H1 (cell line): ENCODE data around the gene RBM18. TPM values are rescaled to one million over a fixed set of nuclear protein-coding genes. Genes with fewer than 3 reads are reported as not detected.

Experiments used
- CTCF ChIA-PET: fragments of 300-600 bp; sonication (Branson Sonifier 250); formaldehyde crosslinking; loops from one replicate; lab custom pipeline; 2021; ENCODE audit not compliant: partially characterized antibody; lab: Charles Lee
- POLR2A ChIA-PET: fragments of 300-600 bp; sonication (Branson Sonifier 250); formaldehyde crosslinking; loops from one replicate; lab custom pipeline; 2021; ENCODE audit warnings: inconsistent platforms; ENCODE audit not compliant: partially characterized antibody; lab: Charles Lee
- DNase-seq, 2 experiments: peaks; one replicate each; pipeline versions ENCODE4 v3.0.0 to v3.0.0-alpha.2; 2010 to 2022; ENCODE audit warnings: low spot score in 2 of 2, low read depth in 1 of 2, mixed read lengths in 1 of 2
- FAIRE-seq: peaks from 2 replicates; lab custom pipeline; 2011; peaks lifted over from hg19 to GRCh38; lab: Jason Lieb, UNC
- H2AFZ ChIP-seq: 2 replicates; pipeline ENCODE4 v1.8.1; 2012; ENCODE audit warnings: low read length, inconsistent platforms
- H2AK5ac ChIP-seq: 2 replicates; pipeline ENCODE4 v1.6.1; 2013; ENCODE audit warnings: low read depth, low read length
- H2BK120ac ChIP-seq: replicated peaks from 2 replicates; pipeline ENCODE3; 2013; ENCODE audit warnings: low read depth, low read length, inconsistent platforms
- H2BK12ac ChIP-seq: 2 replicates; pipeline ENCODE4 v1.6.1; 2013; ENCODE audit warnings: low read depth, low read length
- H2BK15ac ChIP-seq: 2 replicates; pipeline ENCODE4 v1.6.1; 2013; ENCODE audit warnings: low read length
- H2BK20ac ChIP-seq: 2 replicates; pipeline ENCODE4 v1.6.1; 2013; ENCODE audit warnings: low read length
- H2BK5ac ChIP-seq: 2 replicates; pipeline ENCODE4 v1.6.1; 2013; ENCODE audit warnings: low read depth, low read length
- H3K14ac ChIP-seq: 2 replicates; pipeline ENCODE4 v1.6.1; 2013; ENCODE audit warnings: inconsistent platforms; ENCODE audit not compliant: insufficient read length
- H3K18ac ChIP-seq: 2 replicates; pipeline ENCODE4 v1.6.1; 2013; ENCODE audit warnings: low read length; ENCODE audit errors: extremely low read depth
- H3K23ac ChIP-seq: 2 replicates; pipeline ENCODE4 v1.6.1; 2013; ENCODE audit warnings: inconsistent platforms; ENCODE audit not compliant: insufficient read length
- H3K23me2 ChIP-seq: 2 replicates; pipeline ENCODE4 v1.6.1; 2013; ENCODE audit warnings: low read depth, low read length
- H3K27ac ChIP-seq: 2 replicates; pipeline ENCODE4 v1.6.1; 2011; ENCODE audit warnings: low read depth, low read length, inconsistent platforms
- H3K27me3 ChIP-seq, 4 experiments: replicated peaks in 1 of 4; 1 replicate in 1 of 4; 2 replicates in 3 of 4; pipeline versions ENCODE4 v1.6.1 to v1.8.1; 2011 to 2013; ENCODE audit warnings: low read length in 3 of 4, mild to moderate bottlenecking in 3 of 4, inconsistent platforms in 2 of 4, mixed read lengths in 2 of 4, moderate library complexity in 1 of 4; ENCODE audit not compliant: control insufficient read depth in 3 of 4, insufficient read depth in 3 of 4; ENCODE audit errors: extremely low read depth in 1 of 4
- H3K36me3 ChIP-seq, 4 experiments: 2 replicates each; pipeline versions ENCODE4 v1.6.1 to v1.8.1; 2011 to 2013; ENCODE audit warnings: mild to moderate bottlenecking in 4 of 4, low read length in 3 of 4, moderate library complexity in 2 of 4, control low read depth in 1 of 4, inconsistent platforms in 1 of 4; ENCODE audit not compliant: insufficient read depth in 4 of 4, control insufficient read depth in 2 of 4
- H3K4ac ChIP-seq: replicated peaks from 2 replicates; pipeline ENCODE3; 2013; ENCODE audit warnings: low read length, low read depth, mixed read lengths, inconsistent platforms; ENCODE audit not compliant: insufficient read length
- H3K4me1 ChIP-seq, 4 experiments: replicated peaks in 1 of 4; 1 replicate in 1 of 4; 2 replicates in 3 of 4; pipeline versions ENCODE4 v1.6.1 to v1.8.1; 2011 to 2013; ENCODE audit warnings: low read length in 3 of 4, inconsistent platforms in 2 of 4, mixed read lengths in 1 of 4; ENCODE audit not compliant: insufficient read depth in 4 of 4, control insufficient read depth in 3 of 4
- H3K4me2 ChIP-seq, 2 experiments: 2 replicates each; pipeline versions ENCODE4 v1.6.1 to v1.8.1; 2011 to 2013; ENCODE audit warnings: low read depth in 2 of 2, low read length in 2 of 2, control low read depth in 1 of 2, inconsistent platforms in 1 of 2, mild to moderate bottlenecking in 1 of 2; ENCODE audit not compliant: insufficient read depth in 1 of 2
- H3K4me3 ChIP-seq, 4 experiments: fragments of 200-600, 300-600 bp in 1 of 4; sonication (generic), shearing (Covaris generic), sonication (Bioruptor Twin) in 1 of 4; 2 replicates each; pipeline versions ENCODE4 v1.5.1 to v1.8.1; 2011 to 2016; ENCODE audit warnings: low read length in 4 of 4, low read depth in 3 of 4, control low read depth in 2 of 4, inconsistent platforms in 2 of 4, mild to moderate bottlenecking in 2 of 4, mixed read lengths in 1 of 4, moderate library complexity in 1 of 4; ENCODE audit not compliant: insufficient read depth in 2 of 4; ENCODE audit errors: extremely low read depth in 1 of 4
- H3K56ac ChIP-seq: replicated peaks from 2 replicates; pipeline ENCODE3; 2013; ENCODE audit warnings: low read depth, mild to moderate bottlenecking, mixed read lengths, low read length, inconsistent platforms; ENCODE audit not compliant: insufficient read length
- H3K79me1 ChIP-seq: 2 replicates; pipeline ENCODE4 v1.6.1; 2013; ENCODE audit warnings: low read depth, low read length, control low read depth
- H3K79me2 ChIP-seq, 2 experiments: 2 replicates each; pipeline versions ENCODE4 v1.6.1 to v1.8.1; 2012 to 2013; ENCODE audit warnings: low read length in 2 of 2, mild to moderate bottlenecking in 2 of 2, inconsistent platforms in 1 of 2; ENCODE audit not compliant: insufficient read depth in 2 of 2, control insufficient read depth in 1 of 2
- H3K9ac ChIP-seq, 4 experiments: replicated peaks in 1 of 4; 1 replicate in 1 of 4; 2 replicates in 3 of 4; pipeline versions ENCODE4 v1.6.1 to v1.8.1; 2011 to 2013; ENCODE audit warnings: low read depth in 3 of 4, low read length in 3 of 4, control low read depth in 2 of 4, mild to moderate bottlenecking in 2 of 4, moderate library complexity in 2 of 4, inconsistent platforms in 1 of 4; ENCODE audit errors: extremely low read depth in 1 of 4
- H3K9me3 ChIP-seq, 2 experiments: 2 replicates each; pipeline versions ENCODE4 v1.6.1 to v1.8.1; 2012 to 2013; ENCODE audit warnings: mild to moderate bottlenecking in 2 of 2, moderate library complexity in 2 of 2, control low read depth in 1 of 2, inconsistent platforms in 1 of 2, low read depth in 1 of 2, low read length in 1 of 2, mixed read lengths in 1 of 2; ENCODE audit not compliant: insufficient read depth in 2 of 2
- H4K20me1 ChIP-seq, 2 experiments: replicated peaks in 1 of 2; 2 replicates each; pipeline versions ENCODE3 to v1.8.1; 2011 to 2013; ENCODE audit warnings: inconsistent platforms in 2 of 2, low read length in 2 of 2, mild to moderate bottlenecking in 1 of 2; ENCODE audit not compliant: insufficient read depth in 2 of 2, control insufficient read depth in 1 of 2
- H4K5ac ChIP-seq: 2 replicates; pipeline ENCODE4 v1.6.1; 2013; ENCODE audit warnings: low read length, low read depth, mixed read lengths, inconsistent platforms; ENCODE audit not compliant: insufficient read length
- H4K8ac ChIP-seq: 2 replicates; pipeline ENCODE4 v1.8.0; 2013; ENCODE audit warnings: mild to moderate bottlenecking, moderate library complexity, low read length, inconsistent platforms; ENCODE audit not compliant: insufficient read depth; ENCODE audit errors: extremely low read depth
- H4K91ac ChIP-seq: replicated peaks from 2 replicates; pipeline ENCODE3; 2013; ENCODE audit warnings: low read length, mixed read lengths, inconsistent platforms; ENCODE audit not compliant: insufficient read length
- CTBP2 ChIP-seq: IDR thresholded peaks from 2 replicates; pipeline ENCODE4 v1.7.0; 2011; ENCODE audit warnings: borderline replicate concordance, mild to moderate bottlenecking, moderate library complexity, mixed read lengths, low read length; ENCODE audit not compliant: insufficient read depth, insufficient read length
- EZH2 ChIP-seq: fragments of 200-600 bp; sonication (generic); IDR thresholded peaks from 2 replicates; pipeline ENCODE4 v1.7.1; 2012; ENCODE audit warnings: low read depth, mild to moderate bottlenecking, moderate library complexity, low read length, inconsistent platforms; ENCODE audit not compliant: severe bottlenecking
- FOSL1 ChIP-seq: IDR thresholded peaks from 2 replicates; pipeline ENCODE4 v1.6.1; 2011; ENCODE audit warnings: mild to moderate bottlenecking, low read depth, low read length, moderate library complexity; ENCODE audit not compliant: insufficient read depth
- HDAC2 ChIP-seq, 2 experiments: fragments of 300-600 bp in 1 of 2; sonication (generic) in 1 of 2; IDR thresholded peaks; 2 replicates each; pipeline ENCODE4 v1.6.1; 2011 to 2012; ENCODE audit warnings: low read depth in 2 of 2, low read length in 2 of 2, mild to moderate bottlenecking in 2 of 2, moderate library complexity in 2 of 2, borderline replicate concordance in 1 of 2, inconsistent platforms in 1 of 2
- SAP30 ChIP-seq: fragments of 300-600 bp; sonication (generic); IDR thresholded peaks from 2 replicates; pipeline ENCODE4 v1.7.1; 2012; ENCODE audit warnings: low read length, moderate library complexity, mild to moderate bottlenecking, inconsistent platforms; ENCODE audit not compliant: insufficient read depth, insufficient replicate concordance
- TCF12 ChIP-seq: IDR thresholded peaks from 2 replicates; pipeline ENCODE4 v1.6.1; 2011; ENCODE audit warnings: low read depth, mild to moderate bottlenecking, low read length
- WGBS, 2 experiments: shearing (Covaris generic) in 1 of 2; methylation state at CpG; one replicate each; pipeline versions ENCODE4 v1.1.6 to v1.1.7; 2013 to 2015; ENCODE audit warnings: low lambda C conversion rate in 2 of 2, mixed read lengths in 2 of 2, inconsistent platforms in 1 of 2, low coverage in 1 of 2, missing lambda C conversion rate in 1 of 2; ENCODE audit not compliant: insufficient replicate concordance in 2 of 2, insufficient coverage in 1 of 2, insufficient read length in 1 of 2; ENCODE audit errors: extremely low coverage in 1 of 2, missing lambda C conversion rate in 1 of 2; 5-methylcytosine and 5-hydroxymethylcytosine counted together
- polyA plus RNA-seq, 7 experiments: library from polyadenylated mRNA; depleted of rRNA in 3 of 7; stranded (reverse) in 5 of 7; unstranded in 2 of 7; fragments of >200 nt in 5 of 7; fragments of 200-250 nt in 2 of 7; gene quantifications; 1 replicate in 5 of 7; 2 replicates in 1 of 7; 4 replicates in 1 of 7; pipeline versions ENCODE4 v1.2.1 to v1.2.3, GENCODE V29; 2011 to 2013; ENCODE audit warnings: missing spikeins in 2 of 7, mixed read lengths in 2 of 7
- total RNA-seq: library from RNA; stranded (reverse); fragmentation: NEBNext Ultra II Directional; extraction: Animal tissue kit (Norgen Biotek cat#: 25700); gene quantifications from 2 replicates; pipeline ENCODE4 v1.2.1, GENCODE V29; 2021
- TF ChIP-seq, protein P1 (sequence below): IDR thresholded peaks from 2 replicates; pipeline ENCODE4 v1.6.1; 2011; ENCODE audit warnings: low read depth, mild to moderate bottlenecking, low read length; ENCODE audit not compliant: insufficient read depth

Gene RBM18
- total and polyA plus RNA-seq, 2 of the 8 experiments (the other 6 are each of a cell fraction or from before 2014, with no cell fraction given) = 5.9 to 14.3 TPM

DNA sequence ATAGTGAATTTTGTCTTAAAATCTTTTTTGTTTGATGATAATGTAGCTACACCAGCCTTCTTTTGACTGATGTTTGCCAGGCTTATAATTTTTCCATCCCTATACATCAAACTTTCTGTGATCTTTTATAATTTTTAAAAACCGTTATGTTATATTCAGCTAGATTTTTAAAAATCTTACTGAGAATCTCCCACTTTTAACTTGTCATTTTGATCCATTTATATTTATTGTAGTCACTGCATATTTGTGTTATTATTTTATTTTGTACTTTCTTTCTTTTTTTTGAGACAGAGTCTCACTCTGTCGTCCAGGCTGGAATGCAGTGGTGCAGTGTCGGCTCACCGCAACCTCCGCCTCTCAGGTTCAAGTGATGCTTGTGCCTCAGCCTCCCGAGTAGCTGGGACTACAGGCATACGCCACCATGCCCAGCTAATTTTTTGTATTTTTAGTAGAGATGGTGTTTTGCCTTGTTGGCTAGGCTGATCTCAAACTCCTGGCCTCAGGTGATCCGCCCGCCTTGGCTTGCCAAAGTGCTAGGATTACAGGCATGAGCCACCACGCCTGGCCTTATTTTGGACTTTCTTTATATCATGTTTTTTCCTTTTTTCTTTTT, 12.8 kb upstream of the RBM18 start:
- 98% methylated on average over 10 of the region's 10 CpGs; no CpG with 5 or more reads in 1 of the 2 experiments for WGBS, 2 experiments
- H3K4me1 ChIP-seq = peaks cover 0 to 2% (median under 1%) of the 10 kb centered on the region in 4 experiments; a peak in 3 of 7 replicates
- H3K9me3 ChIP-seq = peaks cover 0 to 6% of the 10 kb centered on the region in 2 experiments; a peak in 1 of 4 replicates
- no peaks in the 10 kb centered on the region for H3K27me3 ChIP-seq
- H2BK15ac ChIP-seq = no peak overlapping the region
- no peak overlapping the region for H3K4me3 ChIP-seq
- H3K36me3 ChIP-seq = peaks cover 0 to 15% (median 5%) of the 10 kb centered on the region in 4 experiments; a peak in 5 of 8 replicates
- FAIRE-seq = no peak
- H2BK5ac ChIP-seq = no peak overlapping the region
- no peaks in the 10 kb centered on the region; the same call in 1 of the 2 replicates for H3K23me2 ChIP-seq
- H3K79me2 ChIP-seq = peaks cover 0 to 19% of the 10 kb centered on the region in 2 experiments; a peak in 2 of 4 replicates
- H4K8ac ChIP-seq = no peak overlapping the region
- no peak overlapping the region for H3K4ac ChIP-seq
- H3K9ac ChIP-seq = no peak overlapping the region
- H3K79me1 ChIP-seq = 0 out of 2 replicates have a peak, but pooled peaks cover 2% of the 10 kb centered on the region
- H3K27ac ChIP-seq = no peak overlapping the region
- no peak for TF ChIP-seq SAP30
- TF ChIP-seq, protein P1, sequence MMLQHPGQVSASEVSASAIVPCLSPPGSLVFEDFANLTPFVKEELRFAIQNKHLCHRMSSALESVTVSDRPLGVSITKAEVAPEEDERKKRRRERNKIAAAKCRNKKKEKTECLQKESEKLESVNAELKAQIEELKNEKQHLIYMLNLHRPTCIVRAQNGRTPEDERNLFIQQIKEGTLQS = no peak
- no peak for TF ChIP-seq HDAC2 (IDR thresholded peaks at IDR 0.05; ENCODE audit: borderline replicate concordance in 1 of 2, low read depth in 2 of 2, low read length in 2 of 2)
- TF ChIP-seq EZH2 = no peak
- TF ChIP-seq FOSL1 = no peak
- no peak for TF ChIP-seq TCF12
- TF ChIP-seq CTBP2 = no peak
- no peak overlapping the region for H2AK5ac ChIP-seq
- no peak overlapping the region for H2BK12ac ChIP-seq
- DNase-seq = no peak
- H3K23ac ChIP-seq = no peak overlapping the region
- H4K20me1 ChIP-seq = peaks cover 1 to 2% of the 10 kb centered on the region in 2 experiments
- H3K56ac ChIP-seq = no peak overlapping the region
- ChIA-PET POLR2A (interaction anchor here (1.0 to 1.3 kb wide), 2 partner anchors 12 to 13 kb away, joined by 3 read pairs; partner anchors contain the start of genes MRRF and RBM18), CTCF (interaction anchor here (1.1 to 1.5 kb wide), 2 partner anchors 12 to 151 kb away, joined by 3 read pairs; partner anchors contain the start of genes MRRF and RBM18)
- H3K4me2 ChIP-seq = no peak overlapping the region
- H2BK20ac ChIP-seq = no peak overlapping the region
- no peak overlapping the region for H4K91ac ChIP-seq
- H2BK120ac ChIP-seq = no peak overlapping the region
- no peak overlapping the region for H4K5ac ChIP-seq
- no peak overlapping the region for H2AFZ ChIP-seq
- H3K14ac ChIP-seq = no peak overlapping the region
- H3K18ac ChIP-seq = no peak overlapping the region
